HepG2 (cell line): ENCODE data around the gene TMEM114. TPM values are rescaled to one million over a fixed set of nuclear protein-coding genes. Genes with fewer than 3 reads are reported as not detected.

Experiments
- AHR ChIP-seq: IDR thresholded peaks from 2 replicates; pipeline ENCODE4 v1.6.1; 2018; ENCODE audit warnings: missing genetic modification reagents, missing compliant biosample characterization
- EHMT2 ChIP-seq: fragments of 200-600 bp; sonication (generic); IDR thresholded peaks from 2 replicates; pipeline ENCODE4 v1.7.0; 2017; ENCODE audit warnings: antibody characterized with exemption, low read depth, low read length, borderline replicate concordance
- ELF1 ChIP-seq: sonication (generic); formaldehyde crosslinking; IDR thresholded peaks from 2 replicates; pipeline ENCODE4 v1.4.0; 2020; ENCODE audit warnings: missing genetic modification reagents
- ELF3 ChIP-seq: IDR thresholded peaks from 2 replicates; pipeline ENCODE4 v1.6.1; 2016; ENCODE audit warnings: missing genetic modification reagents, missing compliant biosample characterization
- GMEB1 ChIP-seq: sonication (generic); formaldehyde crosslinking; IDR thresholded peaks from 2 replicates; pipeline ENCODE4 v1.5.1; 2020; ENCODE audit warnings: missing genetic modification reagents, mild to moderate bottlenecking, borderline replicate concordance
- HNF4A ChIP-seq: sonication (generic); formaldehyde crosslinking; IDR thresholded peaks from 2 replicates; pipeline ENCODE4 v1.4.0; 2020; ENCODE audit warnings: missing genetic modification reagents
- KDM1A ChIP-seq: IDR thresholded peaks from 2 replicates; pipeline ENCODE4 v1.6.1; 2016; ENCODE audit warnings: missing compliant biosample characterization
- LCORL ChIP-seq, 2 experiments: fragments of 450-650 bp in 1 of 2; sonication (generic) in 1 of 2; formaldehyde crosslinking in 1 of 2; IDR thresholded peaks; 2 replicates each; pipeline versions ENCODE4 v1.5.0 to v1.6.1; 2017 to 2020; ENCODE audit warnings: antibody characterized with exemption in 1 of 2, missing genetic modification reagents in 1 of 2
- MAZ ChIP-seq, 2 experiments: sonication (generic) in 1 of 2; formaldehyde crosslinking in 1 of 2; IDR thresholded peaks; 2 replicates each; pipeline versions ENCODE4 v1.5.0 to v1.6.1; 2012 to 2020; ENCODE audit warnings: low read depth in 2 of 2, mild to moderate bottlenecking in 2 of 2, borderline replicate concordance in 1 of 2, improper control_type of control experiment in 1 of 2, low read length in 1 of 2, missing genetic modification reagents in 1 of 2, moderate library complexity in 1 of 2
- NCOA2 ChIP-seq: sonication (generic); formaldehyde crosslinking; IDR thresholded peaks from 2 replicates; pipeline ENCODE4 v1.8.0; 2022; ENCODE audit warnings: inconsistent platforms
- PITX1 ChIP-seq: sonication (generic); formaldehyde crosslinking; IDR thresholded peaks from 2 replicates; pipeline ENCODE4 v1.5.1; 2020; ENCODE audit warnings: mild to moderate bottlenecking, missing genetic modification reagents
- SMAD1 ChIP-seq: sonication (generic); formaldehyde crosslinking; IDR thresholded peaks from 2 replicates; pipeline ENCODE4 v1.4.0; 2020; ENCODE audit warnings: missing genetic modification reagents, low read depth, mild to moderate bottlenecking, borderline replicate concordance
- SOX6 ChIP-seq, 2 experiments: fragments of 450-650 bp in 1 of 2; sonication (generic) in 1 of 2; formaldehyde crosslinking in 1 of 2; IDR thresholded peaks; 2 replicates each; pipeline versions ENCODE4 v1.4.0 to v1.6.1; 2017 to 2020; ENCODE audit warnings: antibody characterized with exemption in 1 of 2, mild to moderate bottlenecking in 1 of 2, missing genetic modification reagents in 1 of 2
- TCF7 ChIP-seq: sonication (generic); IDR thresholded peaks from 2 replicates; pipeline ENCODE4 v1.6.1; 2016; ENCODE audit warnings: antibody characterized with exemption, low read depth
- THAP11 ChIP-seq: IDR thresholded peaks from 2 replicates; pipeline ENCODE4 v1.6.1; 2016; ENCODE audit warnings: missing biosample characterization, missing genetic modification reagents
- ZMYM3 ChIP-seq: sonication (generic); formaldehyde crosslinking; IDR thresholded peaks from 2 replicates; pipeline ENCODE4 v1.5.1; 2020; ENCODE audit warnings: mild to moderate bottlenecking, missing genetic modification reagents
- ZNF354B ChIP-seq: sonication (generic); formaldehyde crosslinking; IDR thresholded peaks from 2 replicates; pipeline ENCODE4 v1.8.0; 2022; ENCODE audit warnings: mild to moderate bottlenecking, missing genetic modification reagents
- polyA plus RNA-seq, 8 experiments: library from polyadenylated mRNA; depleted of rRNA in 3 of 8; stranded (reverse) in 7 of 8; unstranded in 1 of 8; fragments of >200 nt; fragmentation: Illumina TruSeq in 4 of 8; extraction: Trizol in 4 of 8; gene quantifications; 2 replicates each; pipeline versions ENCODE4 v1.2.1 to v1.2.3, GENCODE V29; 2011 to 2016; ENCODE audit warnings: low read depth in 4 of 8, missing spikeins in 1 of 8, mixed read lengths in 1 of 8; ENCODE audit not compliant: insufficient read depth in 1 of 8
- total RNA-seq, 5 experiments: library from RNA; depleted of rRNA; stranded (reverse); fragments of >200 nt; fragmentation: Illumina TruSeq; extraction: Trizol; gene quantifications; 2 replicates each; pipeline ENCODE4 v1.2.3, GENCODE V29; 2016; ENCODE audit warnings: low read depth in 1 of 5
- TF ChIP-seq, protein P1 (sequence below): IDR thresholded peaks from 2 replicates; pipeline ENCODE4 v1.4.0; 2020; ENCODE audit warnings: mild to moderate bottlenecking, missing genetic modification reagents

TMEM114 gene
- total and polyA plus RNA-seq, 2 of the 13 experiments (the other 11 are each of a cell fraction or from before 2014, with no cell fraction given): not detected

GRCh38 chr16:8537691-8538342, 52.5 kb downstream of the TMEM114 start (continued):
- TF ChIP-seq GMEB1 (CRISPR knock-in tag) (0 out of 2 replicates have a peak, but pooled peaks have one; percentile 19), LCORL (IDR thresholded peaks at IDR 0.05) (no peak), LCORL (CRISPR knock-in tag; IDR thresholded peaks at IDR 0.05) (peak; percentile 77; the same call in 1 of the 2 replicates), NCOA2 (CRISPR knock-in tag) (peak; percentile 60), SMAD1 (no peak), ZNF354B (no peak), SOX6 (IDR thresholded peaks at IDR 0.05) (no peak), SOX6 (CRISPR knock-in tag; IDR thresholded peaks at IDR 0.05) (peak; percentile 96), MAZ (IDR thresholded peaks at IDR 0.05; ENCODE audit: borderline replicate concordance, low read depth, low read length) (no peak), MAZ (CRISPR knock-in tag; IDR thresholded peaks at IDR 0.05; ENCODE audit: low read depth) (0 out of 2 replicates have a peak, but pooled peaks have one; percentile 37), AHR (no peak), ZMYM3 (CRISPR knock-in tag) (peak; percentile 86), ELF1 (no peak), HNF4A (CRISPR knock-in tag) (peak; percentile 50), THAP11 (CRISPR knock-in tag) (peak; percentile 21), PITX1 (CRISPR knock-in tag) (0 out of 2 replicates have a peak, but pooled peaks have one; percentile 42), EHMT2 (peak; percentile 61; the same call in 1 of the 2 replicates), ELF3 (CRISPR knock-in tag) (peak; percentile 93), KDM1A (CRISPR knock-in tag) (peak; percentile 49; the same call in 1 of the 2 replicates), TCF7 (peak; percentile 77)
- TF ChIP-seq, protein P1, sequence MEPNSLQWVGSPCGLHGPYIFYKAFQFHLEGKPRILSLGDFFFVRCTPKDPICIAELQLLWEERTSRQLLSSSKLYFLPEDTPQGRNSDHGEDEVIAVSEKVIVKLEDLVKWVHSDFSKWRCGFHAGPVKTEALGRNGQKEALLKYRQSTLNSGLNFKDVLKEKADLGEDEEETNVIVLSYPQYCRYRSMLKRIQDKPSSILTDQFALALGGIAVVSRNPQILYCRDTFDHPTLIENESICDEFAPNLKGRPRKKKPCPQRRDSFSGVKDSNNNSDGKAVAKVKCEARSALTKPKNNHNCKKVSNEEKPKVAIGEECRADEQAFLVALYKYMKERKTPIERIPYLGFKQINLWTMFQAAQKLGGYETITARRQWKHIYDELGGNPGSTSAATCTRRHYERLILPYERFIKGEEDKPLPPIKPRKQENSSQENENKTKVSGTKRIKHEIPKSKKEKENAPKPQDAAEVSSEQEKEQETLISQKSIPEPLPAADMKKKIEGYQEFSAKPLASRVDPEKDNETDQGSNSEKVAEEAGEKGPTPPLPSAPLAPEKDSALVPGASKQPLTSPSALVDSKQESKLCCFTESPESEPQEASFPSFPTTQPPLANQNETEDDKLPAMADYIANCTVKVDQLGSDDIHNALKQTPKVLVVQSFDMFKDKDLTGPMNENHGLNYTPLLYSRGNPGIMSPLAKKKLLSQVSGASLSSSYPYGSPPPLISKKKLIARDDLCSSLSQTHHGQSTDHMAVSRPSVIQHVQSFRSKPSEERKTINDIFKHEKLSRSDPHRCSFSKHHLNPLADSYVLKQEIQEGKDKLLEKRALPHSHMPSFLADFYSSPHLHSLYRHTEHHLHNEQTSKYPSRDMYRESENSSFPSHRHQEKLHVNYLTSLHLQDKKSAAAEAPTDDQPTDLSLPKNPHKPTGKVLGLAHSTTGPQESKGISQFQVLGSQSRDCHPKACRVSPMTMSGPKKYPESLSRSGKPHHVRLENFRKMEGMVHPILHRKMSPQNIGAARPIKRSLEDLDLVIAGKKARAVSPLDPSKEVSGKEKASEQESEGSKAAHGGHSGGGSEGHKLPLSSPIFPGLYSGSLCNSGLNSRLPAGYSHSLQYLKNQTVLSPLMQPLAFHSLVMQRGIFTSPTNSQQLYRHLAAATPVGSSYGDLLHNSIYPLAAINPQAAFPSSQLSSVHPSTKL: peak; percentile 86
